ENCODE measurements around the gene ZMIZ1. TPM values are rescaled to one million over a fixed set of nuclear protein-coding genes. Genes with fewer than 3 reads are reported as not detected.
A peak's percentile ranks its signal among the peaks of the same experiment; 100 is the strongest.

The ZMIZ1 gene
- total RNA-seq, 1 donor from 2014 or later: 84.7 TPM

GRCh38 chr10:79101560-79102497 is 33.1 kb downstream of the ZMIZ1 start:
- Histone ChIP-seq H3K27ac (peak overlapping the region; percentile 71), H3K4me1 (peaks cover 83% of the 10 kb centered on the region), H3K36me3 (no peaks in the 10 kb centered on the region), H3K9me3 (no peaks in the 10 kb centered on the region), H3K27me3 (no peaks in the 10 kb centered on the region), H3K4me3 (no peak overlapping the region)
- no peak for TF ChIP-seq CTCF (IDR thresholded peaks at IDR 0.05)
- ATAC-seq (peak; percentile 75), DNase-seq (no peak)
- intact Hi-C loops (cut with DNase I): no loop called here

GRCh38 chr10:79102498-79102874 is 33.7 kb downstream of the ZMIZ1 start:
- Histone ChIP-seq H3K36me3 (no peaks in the 10 kb centered on the region), H3K9me3 (no peaks in the 10 kb centered on the region), H3K4me1 (peaks cover 83% of the 10 kb centered on the region), H3K27ac (peak overlapping the region; percentile 71), H3K27me3 (no peaks in the 10 kb centered on the region), H3K4me3 (no peak overlapping the region)
- DNase-seq (no peak), ATAC-seq (no peak)
- intact Hi-C loops (cut with DNase I): no loop called here
- no peak for TF ChIP-seq CTCF (IDR thresholded peaks at IDR 0.05)

GRCh38 chr10:79103129-79103528 is 34.4 kb downstream of the ZMIZ1 start:
- DNase-seq: no peak
- Histone ChIP-seq H3K36me3 (no peaks in the 10 kb centered on the region), H3K4me1 (peaks cover 79% of the 10 kb centered on the region), H3K9me3 (no peaks in the 10 kb centered on the region), H3K27ac (no peak overlapping the region), H3K4me3 (no peak overlapping the region), H3K27me3 (no peaks in the 10 kb centered on the region)
- TF ChIP-seq CTCF (IDR thresholded peaks at IDR 0.05): no peak
- no peak for ATAC-seq
- intact Hi-C loops (cut with DNase I): no loop called here

GRCh38 chr10:79103585-79103984 is 34.8 kb downstream of the ZMIZ1 start:
- no peak overlapping the region for H3K27ac ChIP-seq
- ATAC-seq (peak; percentile 3), DNase-seq (no peak)

GRCh38 chr10:79105150-79105739 is 36.5 kb downstream of the ZMIZ1 start:
- Histone ChIP-seq H3K36me3 (peaks cover under 1% of the 10 kb centered on the region), H3K4me1 (peaks cover 70% of the 10 kb centered on the region), H3K27ac (peak overlapping the region; percentile 37), H3K4me3 (no peak overlapping the region), H3K27me3 (no peaks in the 10 kb centered on the region), H3K9me3 (no peaks in the 10 kb centered on the region)
- intact Hi-C loops (cut with DNase I): no loop called here
- TF ChIP-seq CTCF (IDR thresholded peaks at IDR 0.05): no peak
- no peak for ATAC-seq
- no peak for DNase-seq

More at GRCh38 chr10:79103585-79103984, 34.8 kb downstream of the ZMIZ1 start:
- Histone ChIP-seq H3K9me3 (no peaks in the 10 kb centered on the region), H3K4me1 (peaks cover 75% of the 10 kb centered on the region), H3K36me3 (no peaks in the 10 kb centered on the region), H3K4me3 (no peak overlapping the region), H3K27me3 (no peaks in the 10 kb centered on the region)
- intact Hi-C loops (cut with DNase I): no loop called here
- no peak for TF ChIP-seq CTCF (IDR thresholded peaks at IDR 0.05)
